NCI-H345 treated with DMSO at 0.1 percent for 48 hours (cell line): Measurements from ENCODE around the gene SPDYE3.
"Not testable (repeated sequence)": the region's sequence is repeated elsewhere in the genome, so short reads cannot be mapped to it uniquely, and the experiment has no call there.

Experiments used
- DNase-seq: peaks from one replicate; lab custom pipeline; 2025; ENCODE audit not compliant: unreplicated experiment; lab: John Stamatoyannopoulos, UW

The SPDYE3 gene

GRCh38 chr7:100307402-100307801 is at the start of gene SPDYE3:
TSS of gene SPDYE3 (plus strand) at chr7:100307702. CDS start at chr7:100307886, 184 bp downstream.
- DNase-seq, result not testable (repeated sequence)

- not testable (repeated sequence) for DNase-seq
These were observed 47.5 kb upstream of the SPDYE3 start for GRCh38 chr7:100259984-100260383.

DNA sequence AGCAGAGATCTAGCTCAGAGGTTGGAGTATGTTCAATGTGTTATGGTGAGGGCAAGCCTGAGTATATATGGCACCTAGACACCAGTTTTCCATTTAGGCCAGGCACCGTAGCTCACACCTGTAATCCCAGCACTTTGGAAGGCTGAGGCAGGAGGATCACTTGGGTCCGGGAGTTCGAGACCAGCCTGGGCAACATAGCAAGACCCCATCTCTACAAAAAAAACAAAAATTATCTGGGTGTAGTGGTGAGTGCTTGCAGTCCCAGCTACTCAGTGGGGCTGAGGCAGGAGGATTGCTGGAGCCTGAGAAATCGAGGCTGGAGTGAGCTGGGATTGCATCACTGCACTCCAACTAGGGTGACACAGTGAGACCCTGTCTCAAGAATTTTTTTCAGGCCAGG is 44.6 kb upstream of the SPDYE3 start:
- not testable (repeated sequence) for DNase-seq

- not testable (repeated sequence) for DNase-seq
These were observed 43.3 kb upstream of the SPDYE3 start for GRCh38 chr7:100264223-100264622.

DNA sequence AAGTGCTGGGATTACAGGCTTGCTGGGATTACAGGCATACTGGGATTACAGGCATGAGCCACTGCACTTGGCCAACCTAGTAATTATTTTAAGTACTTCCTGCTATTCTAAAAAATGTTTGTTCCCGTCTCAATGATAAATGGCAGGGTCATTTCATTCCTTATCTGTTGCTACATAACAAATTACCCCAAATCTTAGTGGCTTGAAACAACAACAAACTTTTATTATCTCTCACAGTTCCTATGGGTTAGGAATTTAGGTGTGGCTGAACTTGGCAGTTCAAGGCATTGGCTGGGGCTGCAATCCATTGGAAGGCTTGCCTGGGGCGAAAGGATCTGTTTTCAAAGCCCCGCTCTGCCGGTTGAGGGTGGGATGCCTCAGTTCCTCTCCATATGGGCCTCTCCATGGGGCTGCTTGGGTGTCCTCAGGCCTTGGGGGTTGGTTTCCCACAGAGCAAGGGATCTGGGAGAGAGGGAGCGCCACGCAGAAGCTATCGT is 42.8 kb upstream of the SPDYE3 start:
- not testable (repeated sequence) for DNase-seq

DNA sequence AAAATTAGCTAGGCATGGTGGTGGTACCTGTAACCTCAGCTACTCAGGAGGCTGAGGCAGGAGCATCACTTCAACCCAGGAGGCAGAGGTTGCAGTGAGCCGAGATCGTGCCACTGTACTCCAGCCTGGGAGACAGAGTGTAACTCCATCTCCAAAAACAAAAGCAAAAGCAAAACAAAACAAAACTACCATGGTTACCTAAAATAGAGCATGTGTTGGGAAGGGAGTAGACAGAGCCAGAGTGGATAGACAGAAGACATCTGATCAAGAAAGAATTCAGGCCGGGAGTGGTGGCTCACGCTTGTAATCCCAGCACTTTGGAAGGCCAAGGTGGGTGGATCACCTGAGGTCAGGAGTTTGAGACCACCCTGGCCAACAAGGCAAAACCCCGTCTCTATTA is 41.7 kb upstream of the SPDYE3 start:
- not testable (repeated sequence) for DNase-seq

- no peak for DNase-seq
These were observed 40.7 kb upstream of the SPDYE3 start for GRCh38 chr7:100266576-100267354.

DNA sequence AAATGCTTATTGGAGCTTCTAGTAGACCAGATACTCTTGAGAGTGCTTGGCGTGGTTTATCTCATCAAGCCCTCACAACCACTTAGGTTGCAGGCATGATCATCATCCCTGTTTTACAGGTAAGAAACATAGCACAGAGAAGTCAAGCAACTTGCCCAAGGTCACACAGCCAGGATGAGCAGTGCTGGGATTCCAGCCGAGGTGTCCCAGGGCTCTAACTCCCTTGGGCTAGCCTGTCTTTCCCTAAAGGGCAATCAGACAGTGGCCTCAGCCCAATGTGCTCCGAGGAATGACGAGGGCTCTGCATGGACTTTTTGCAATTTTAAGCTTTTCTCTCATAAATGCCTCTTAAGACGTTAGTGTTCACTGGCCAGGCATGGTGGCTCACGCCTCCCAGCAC is 39.9 kb upstream of the SPDYE3 start:
- no peak for DNase-seq

- not testable (repeated sequence) for DNase-seq
These were observed 38.6 kb upstream of the SPDYE3 start for GRCh38 chr7:100268882-100269281.

DNA sequence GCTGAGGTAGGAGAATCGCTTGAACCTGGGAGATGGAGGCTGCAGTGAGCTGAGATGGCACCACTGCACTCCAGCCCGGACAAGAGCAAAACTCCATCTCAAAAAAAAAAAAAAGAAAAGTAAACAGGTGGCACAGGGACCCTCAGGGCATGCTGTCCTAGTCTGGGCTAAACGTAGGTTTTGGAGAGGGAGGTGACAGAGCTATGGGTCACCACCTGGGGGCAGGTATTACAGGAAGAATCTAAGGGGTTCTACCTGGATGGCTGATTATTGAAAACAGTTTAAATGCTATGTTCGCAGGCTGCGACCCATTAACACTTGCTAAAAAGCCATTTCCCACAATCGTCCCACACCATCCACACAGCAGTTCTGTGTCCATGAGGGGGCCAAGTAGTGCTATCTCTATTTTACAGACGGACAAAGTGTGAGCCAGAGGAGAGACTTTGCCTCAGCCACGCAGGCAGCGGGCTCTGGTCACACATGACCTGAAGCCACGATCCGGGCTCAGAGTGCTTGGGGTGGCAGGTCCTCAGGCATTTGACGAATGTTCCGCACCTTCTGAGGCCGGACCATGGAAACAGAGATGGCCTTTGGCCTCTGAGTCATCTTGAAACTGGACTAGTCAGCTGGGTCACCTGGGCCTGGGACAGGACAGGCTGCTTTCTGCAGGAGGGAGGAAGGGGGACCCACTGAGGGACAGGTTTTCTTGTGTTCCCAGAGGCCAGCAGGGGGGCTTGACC is 38.0 kb upstream of the SPDYE3 start:
- DNase-seq, result not testable (repeated sequence)

DNA sequence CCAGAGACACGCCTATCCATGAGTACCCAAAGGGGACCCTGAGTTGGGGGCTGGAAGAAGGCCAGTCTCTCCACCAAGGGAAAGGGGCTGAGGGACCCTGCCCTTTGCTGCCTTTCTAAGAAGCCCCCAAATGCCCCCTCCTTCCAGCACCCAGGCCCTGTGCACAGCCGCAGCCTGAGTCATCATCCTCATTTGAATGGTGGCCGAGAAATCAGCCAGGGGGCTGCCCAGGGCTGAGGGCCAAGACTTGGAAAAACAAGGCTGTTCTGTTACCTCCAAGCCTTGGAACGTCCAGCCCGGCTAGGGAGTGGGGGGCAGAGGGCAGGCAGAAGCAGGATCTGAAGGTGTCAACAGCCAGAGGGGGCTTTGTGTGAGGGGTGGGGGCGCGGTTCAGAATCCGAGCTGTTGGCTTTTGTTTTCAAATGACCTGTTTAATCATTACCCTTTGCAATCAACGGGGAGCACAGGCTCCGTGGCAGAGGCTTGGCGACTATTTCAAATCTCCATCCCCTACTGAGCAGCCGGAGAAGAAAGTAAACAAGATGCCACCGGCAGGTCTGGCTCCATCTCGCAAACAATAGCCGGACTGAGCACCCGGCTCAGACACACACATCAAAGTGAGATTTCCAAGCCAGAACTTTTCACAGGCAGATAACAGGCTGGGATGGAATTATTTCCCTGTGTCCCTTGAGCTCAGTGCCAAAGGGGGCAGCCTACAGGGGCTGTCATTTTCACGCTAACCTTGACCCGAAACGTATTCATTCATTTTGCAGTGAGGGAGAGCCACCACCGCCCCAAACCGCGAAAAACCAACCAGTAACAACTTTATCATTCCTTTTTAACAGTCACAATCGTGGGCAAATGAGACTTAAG is 37.2 kb upstream of the SPDYE3 start:
- not testable (repeated sequence) for DNase-seq

- DNase-seq, result peak; percentile 11
These were observed 36.4 kb upstream of the SPDYE3 start for GRCh38 chr7:100270941-100271593.

DNA sequence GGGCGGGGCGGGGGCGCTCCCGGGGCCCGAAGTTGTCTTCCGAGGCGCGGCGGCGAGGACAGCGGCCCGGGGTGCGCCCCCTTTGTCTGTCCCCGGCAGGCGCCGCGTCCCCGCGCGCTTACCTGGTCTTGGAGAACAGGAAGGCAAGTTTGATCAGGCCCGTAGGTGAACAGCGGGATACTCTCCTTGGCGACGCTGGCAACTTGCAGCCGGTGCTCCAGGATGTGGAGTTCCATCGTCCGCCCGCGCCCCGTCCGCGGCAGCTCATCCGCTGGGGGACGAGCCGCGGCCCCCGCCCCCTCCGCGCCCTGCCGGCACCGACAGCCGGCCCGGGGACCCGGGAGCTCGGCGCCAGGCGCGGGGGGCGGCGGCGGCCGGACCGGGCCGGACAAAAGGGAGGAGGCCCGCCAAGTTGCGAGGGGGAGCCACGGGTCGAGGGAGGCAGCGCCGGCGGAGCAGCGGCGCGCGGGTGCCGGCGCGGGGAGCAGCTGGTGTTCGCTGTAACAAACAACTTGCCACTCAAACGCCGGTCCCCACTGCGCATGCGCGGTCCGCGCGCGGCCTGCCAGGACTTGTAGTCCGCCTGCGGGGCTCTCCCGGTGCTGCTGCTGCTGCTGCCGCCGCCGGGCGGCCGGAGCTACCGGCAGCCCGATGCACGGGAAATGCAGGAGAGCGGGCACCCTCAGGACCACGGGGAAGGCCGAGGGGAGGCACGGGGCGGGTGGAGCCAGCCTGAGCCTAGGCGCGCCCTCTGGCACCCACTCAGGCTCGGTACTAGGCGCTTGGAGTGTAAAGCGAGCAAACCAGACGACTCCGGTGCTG is 35.6 kb upstream of the SPDYE3 start:
- DNase-seq, result peak; percentile 86

- DNase-seq, result not testable (repeated sequence)
These were observed 35.0 kb upstream of the SPDYE3 start for GRCh38 chr7:100272538-100272902.

- DNase-seq, result no peak
These were observed 32.4 kb upstream of the SPDYE3 start for GRCh38 chr7:100275120-100275519.

DNA sequence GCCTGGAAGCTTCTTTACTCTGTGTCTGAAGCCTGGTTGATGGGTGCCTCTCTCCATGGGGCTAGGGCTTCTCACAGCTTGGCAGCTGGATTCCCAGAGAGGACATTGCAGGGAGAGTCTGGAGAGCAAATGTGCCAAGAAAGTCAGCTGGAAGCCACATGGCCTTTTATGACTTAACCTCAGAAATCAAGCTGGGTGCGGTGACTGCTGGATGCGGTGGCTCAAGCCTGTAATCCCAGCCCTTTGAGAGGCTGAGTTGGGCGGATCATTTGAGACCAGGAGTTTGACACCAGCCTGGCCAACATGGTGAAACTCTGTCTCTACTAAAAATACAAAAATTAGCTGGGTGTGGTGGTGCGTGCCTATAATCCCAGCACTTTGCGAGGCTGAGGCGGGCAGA is 31.4 kb upstream of the SPDYE3 start:
- not testable (repeated sequence) for DNase-seq

GRCh38 chr7:100282069-100282608 is 25.4 kb upstream of the SPDYE3 start:
- not testable (repeated sequence) for DNase-seq

DNA sequence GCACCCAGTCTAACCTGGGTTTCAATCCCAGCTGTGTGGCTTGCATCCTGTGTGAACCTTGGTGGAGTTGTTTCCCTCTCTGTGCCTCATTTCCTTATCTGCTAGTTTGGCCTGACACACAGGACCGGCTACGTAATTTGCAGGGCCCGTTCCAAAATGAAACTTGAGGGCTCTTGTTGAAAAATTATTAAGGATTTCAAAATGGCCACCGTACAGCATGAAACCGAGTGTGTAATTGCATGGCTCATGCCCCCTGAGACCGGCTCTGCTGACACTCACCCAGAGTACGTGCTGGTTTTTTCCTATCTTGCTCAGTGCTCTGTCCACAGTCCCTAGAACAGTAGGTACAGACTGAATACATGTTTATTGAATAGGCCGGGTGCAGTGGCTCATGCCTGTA is 24.4 kb upstream of the SPDYE3 start:
- not testable (repeated sequence) for DNase-seq

GRCh38 chr7:100287191-100287969 is 20.1 kb upstream of the SPDYE3 start:
- DNase-seq, result not testable (repeated sequence)
